ENCODE results near the gene PPP1CA.

The PPP1CA gene

GRCh38 chr11:67419325-67420049, 17.8 kb upstream of the PPP1CA start:
- no peak for DNase-seq (ENCODE audit: low spot score)
- no peak for ATAC-seq (ENCODE audit: low read depth)
- Histone ChIP-seq H3K4me1 (ENCODE audit: insufficient read depth, poor library complexity, severe bottlenecking) (peaks cover 3% of the 10 kb centered on the region), H3K27ac (ENCODE audit: poor library complexity, severe bottlenecking) (no peak overlapping the region), H3K27me3 (ENCODE audit: insufficient read depth, poor library complexity, severe bottlenecking) (no peaks in the 10 kb centered on the region), H3K4me3 (ENCODE audit: severe bottlenecking) (no peak overlapping the region), H3K9me3 (ENCODE audit: severe bottlenecking) (no peaks in the 10 kb centered on the region), H3K36me3 (ENCODE audit: low read depth) (no peaks in the 10 kb centered on the region)
- no peak for TF ChIP-seq CTCF (IDR thresholded peaks at IDR 0.05; ENCODE audit: poor library complexity, severe bottlenecking)

GRCh38 chr11:67418476-67419281, 17.0 kb upstream of the PPP1CA start:
- ATAC-seq (ENCODE audit: low read depth) (no peak), DNase-seq (ENCODE audit: low spot score) (no peak)
- Histone ChIP-seq H3K9me3 (ENCODE audit: severe bottlenecking) (no peaks in the 10 kb centered on the region), H3K27me3 (ENCODE audit: insufficient read depth, poor library complexity, severe bottlenecking) (no peaks in the 10 kb centered on the region), H3K4me3 (ENCODE audit: severe bottlenecking) (no peak overlapping the region), H3K36me3 (ENCODE audit: low read depth) (no peaks in the 10 kb centered on the region), H3K4me1 (ENCODE audit: insufficient read depth, poor library complexity, severe bottlenecking) (peaks cover 3% of the 10 kb centered on the region), H3K27ac (ENCODE audit: poor library complexity, severe bottlenecking) (no peak overlapping the region)
- no peak for TF ChIP-seq CTCF (IDR thresholded peaks at IDR 0.05; ENCODE audit: poor library complexity, severe bottlenecking)

- Histone ChIP-seq H3K4me1 (ENCODE audit: insufficient read depth, poor library complexity, severe bottlenecking) (no peaks in the 10 kb centered on the region), H3K4me3 (ENCODE audit: severe bottlenecking) (no peak overlapping the region), H3K27ac (ENCODE audit: poor library complexity, severe bottlenecking) (no peak overlapping the region), H3K9me3 (ENCODE audit: severe bottlenecking) (no peaks in the 10 kb centered on the region), H3K36me3 (ENCODE audit: low read depth) (no peaks in the 10 kb centered on the region), H3K27me3 (ENCODE audit: insufficient read depth, poor library complexity, severe bottlenecking) (no peaks in the 10 kb centered on the region)
- no peak for ATAC-seq (ENCODE audit: low read depth)
- no peak for DNase-seq (ENCODE audit: low spot score)
- TF ChIP-seq CTCF (IDR thresholded peaks at IDR 0.05; ENCODE audit: poor library complexity, severe bottlenecking) = no peak
Observed at GRCh38 chr11:67417425-67417824, 15.8 kb upstream of the PPP1CA start.

GRCh38 chr11:67416416-67417335, 15.0 kb upstream of the PPP1CA start:
- TF ChIP-seq CTCF (IDR thresholded peaks at IDR 0.05; ENCODE audit: poor library complexity, severe bottlenecking) = no peak
- Histone ChIP-seq H3K27me3 (ENCODE audit: insufficient read depth, poor library complexity, severe bottlenecking) (no peaks in the 10 kb centered on the region), H3K36me3 (ENCODE audit: low read depth) (no peaks in the 10 kb centered on the region), H3K9me3 (ENCODE audit: severe bottlenecking) (no peaks in the 10 kb centered on the region), H3K27ac (ENCODE audit: poor library complexity, severe bottlenecking) (no peak overlapping the region), H3K4me3 (ENCODE audit: severe bottlenecking) (no peak overlapping the region), H3K4me1 (ENCODE audit: insufficient read depth, poor library complexity, severe bottlenecking) (no peaks in the 10 kb centered on the region)
- DNase-seq (ENCODE audit: low spot score) = no peak
- no peak for ATAC-seq (ENCODE audit: low read depth)

All from RWPE2 (cell line).